ENCODE measurements around the gene UNK.
"Not testable (repeated sequence)": the region's sequence is repeated elsewhere in the genome, so short reads cannot be mapped to it uniquely, and the experiment has no call there.

UNK gene

DNA sequence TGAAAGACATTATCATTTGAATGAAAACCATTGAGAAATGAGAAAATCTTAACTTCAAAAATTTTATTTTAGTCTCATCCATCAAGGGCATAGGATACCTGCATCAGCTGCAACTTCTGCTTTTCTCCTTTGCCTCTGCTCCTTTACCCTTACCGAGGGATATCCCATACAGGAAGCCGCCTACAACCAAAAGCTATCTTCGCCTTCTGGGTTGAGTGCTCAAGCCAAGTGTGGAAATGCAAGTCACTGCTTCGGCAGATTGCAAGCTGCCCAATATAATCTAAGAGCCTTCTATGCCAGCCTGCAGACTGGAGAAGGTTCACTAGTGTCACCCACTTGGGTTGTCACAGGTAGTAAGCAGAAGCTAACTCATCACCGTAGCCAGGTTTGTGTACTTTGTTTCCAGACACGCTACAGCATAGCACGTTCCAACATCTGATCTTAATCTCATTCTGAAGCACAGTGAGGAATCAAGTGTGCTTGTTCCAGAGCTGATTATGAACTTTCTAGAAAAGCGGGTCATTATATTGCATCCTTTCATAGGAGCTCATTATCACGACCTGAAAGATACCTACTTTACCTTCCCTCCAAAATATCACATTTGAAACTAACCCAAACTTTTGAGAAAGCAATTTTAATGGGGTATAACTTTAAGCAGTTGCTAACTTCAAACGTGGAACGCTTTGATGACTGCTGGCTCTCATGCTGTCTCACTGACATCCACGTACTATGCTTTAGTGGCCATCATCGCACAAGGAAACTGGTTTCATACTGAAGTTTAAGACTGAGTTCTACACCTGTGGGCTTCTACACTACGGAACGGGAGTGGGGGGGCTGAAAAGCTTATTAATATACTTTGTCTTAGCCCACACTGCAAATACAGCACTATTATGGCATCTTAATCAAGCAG, 8.0 kb upstream of the UNK start:
- DNase-seq (ENCODE audit: low spot score) = no peak
- TF ChIP-seq, protein P1, sequence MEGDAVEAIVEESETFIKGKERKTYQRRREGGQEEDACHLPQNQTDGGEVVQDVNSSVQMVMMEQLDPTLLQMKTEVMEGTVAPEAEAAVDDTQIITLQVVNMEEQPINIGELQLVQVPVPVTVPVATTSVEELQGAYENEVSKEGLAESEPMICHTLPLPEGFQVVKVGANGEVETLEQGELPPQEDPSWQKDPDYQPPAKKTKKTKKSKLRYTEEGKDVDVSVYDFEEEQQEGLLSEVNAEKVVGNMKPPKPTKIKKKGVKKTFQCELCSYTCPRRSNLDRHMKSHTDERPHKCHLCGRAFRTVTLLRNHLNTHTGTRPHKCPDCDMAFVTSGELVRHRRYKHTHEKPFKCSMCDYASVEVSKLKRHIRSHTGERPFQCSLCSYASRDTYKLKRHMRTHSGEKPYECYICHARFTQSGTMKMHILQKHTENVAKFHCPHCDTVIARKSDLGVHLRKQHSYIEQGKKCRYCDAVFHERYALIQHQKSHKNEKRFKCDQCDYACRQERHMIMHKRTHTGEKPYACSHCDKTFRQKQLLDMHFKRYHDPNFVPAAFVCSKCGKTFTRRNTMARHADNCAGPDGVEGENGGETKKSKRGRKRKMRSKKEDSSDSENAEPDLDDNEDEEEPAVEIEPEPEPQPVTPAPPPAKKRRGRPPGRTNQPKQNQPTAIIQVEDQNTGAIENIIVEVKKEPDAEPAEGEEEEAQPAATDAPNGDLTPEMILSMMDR (IDR thresholded peaks at IDR 0.05; ENCODE audit: borderline replicate concordance, control extremely low read depth, extremely low read depth, insufficient read depth, missing control alignments) = no peak
- in situ Hi-C loops (cut with MboI; ENCODE audit: low sequenced_read_pairs, unreplicated experiment) = no loop called here

GRCh38 chr17:75777296-75777922, 7.2 kb upstream of the UNK start:
- no peak for DNase-seq (ENCODE audit: low spot score)
- in situ Hi-C loops (cut with MboI; ENCODE audit: low sequenced_read_pairs, unreplicated experiment) = no loop called here
- TF ChIP-seq, protein P1 (IDR thresholded peaks at IDR 0.05; ENCODE audit: borderline replicate concordance, control extremely low read depth, extremely low read depth, insufficient read depth, missing control alignments) = no peak

- in situ Hi-C loops (cut with MboI; ENCODE audit: low sequenced_read_pairs, unreplicated experiment); DNase-seq (ENCODE audit: low spot score): not testable (repeated sequence)
Measured at GRCh38 chr17:75778066-75778860, 6.3 kb upstream of the UNK start.

- TF ChIP-seq, protein P1 (IDR thresholded peaks at IDR 0.05; ENCODE audit: borderline replicate concordance, control extremely low read depth, extremely low read depth, insufficient read depth, missing control alignments) = peak; percentile 65
- peak; percentile 72 for DNase-seq (ENCODE audit: low spot score)
- in situ Hi-C loops (cut with MboI; ENCODE audit: low sequenced_read_pairs, unreplicated experiment) = no loop called here
Measured at GRCh38 chr17:75778861-75779249, 5.8 kb upstream of the UNK start.

DNA sequence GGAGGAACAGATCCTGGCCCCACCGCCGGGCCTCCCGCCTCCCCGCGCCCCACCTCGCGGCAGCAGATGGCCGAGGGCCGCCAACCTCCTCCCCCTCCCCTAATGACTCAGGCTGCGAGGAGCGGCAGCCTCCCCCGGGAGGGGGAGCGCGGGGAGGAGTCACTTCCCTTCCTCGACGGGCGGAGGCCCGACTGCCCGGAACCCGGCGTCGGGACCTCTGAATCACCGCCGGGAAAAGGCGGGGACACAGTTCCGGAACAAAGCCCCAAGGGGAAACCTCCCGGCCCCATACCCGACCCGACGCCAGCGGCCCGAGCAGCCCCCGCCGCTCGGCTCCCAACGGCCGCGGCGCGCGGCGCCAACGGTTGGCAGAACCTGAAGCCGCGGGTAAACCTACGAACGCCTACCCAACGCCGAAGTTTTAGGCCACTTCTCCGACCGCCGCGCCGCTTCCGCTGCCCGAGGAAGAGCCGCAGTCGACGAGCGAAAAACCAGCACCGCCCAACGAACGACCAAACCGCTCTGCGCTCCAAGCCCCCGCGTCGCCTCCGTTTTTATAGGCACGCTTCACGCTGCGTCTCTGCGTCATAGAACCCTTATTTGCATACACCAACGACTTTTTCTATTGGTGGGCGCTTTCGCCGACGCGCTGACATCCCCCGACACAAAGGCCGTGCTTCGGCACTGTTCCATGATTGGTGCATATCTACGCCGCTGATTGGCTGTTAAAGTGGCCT, 5.2 kb upstream of the UNK start:
- peak; percentile 94 for DNase-seq (ENCODE audit: low spot score)
- in situ Hi-C loops (cut with MboI; ENCODE audit: low sequenced_read_pairs, unreplicated experiment) = no loop called here
- TF ChIP-seq, protein P1 (IDR thresholded peaks at IDR 0.05; ENCODE audit: borderline replicate concordance, control extremely low read depth, extremely low read depth, insufficient read depth, missing control alignments) = no peak

- no peak for DNase-seq (ENCODE audit: low spot score)
- in situ Hi-C loops (cut with MboI; ENCODE audit: low sequenced_read_pairs, unreplicated experiment) = no loop called here
- TF ChIP-seq, protein P1 (IDR thresholded peaks at IDR 0.05; ENCODE audit: borderline replicate concordance, control extremely low read depth, extremely low read depth, insufficient read depth, missing control alignments) = no peak
Measured at GRCh38 chr17:75779987-75780889, 4.4 kb upstream of the UNK start.

Data from GM13976 (cell line).